GM12864 (cell line): ENCODE data around the gene BMPR2.
"Not testable (repeated sequence)": the region's sequence is repeated elsewhere in the genome, so short reads cannot be mapped to it uniquely, and the experiment has no call there.

Experiments used
- DNase-seq: peaks from one replicate; pipeline ENCODE4 v3.0.0-alpha.2; 2011; ENCODE audit warnings: low read depth
- H3K4me3 ChIP-seq: 2 replicates; pipeline ENCODE4 v1.5.1; 2011; ENCODE audit warnings: mild to moderate bottlenecking, low read depth, low read length, control low read depth
- TF ChIP-seq, protein P1 (sequence below): IDR thresholded peaks from 2 replicates; pipeline ENCODE4 v1.5.1; 2011; ENCODE audit warnings: low read depth, mild to moderate bottlenecking, moderate library complexity, low read length, control low read depth, inconsistent platforms; ENCODE audit errors: missing control alignments

BMPR2 gene

DNA sequence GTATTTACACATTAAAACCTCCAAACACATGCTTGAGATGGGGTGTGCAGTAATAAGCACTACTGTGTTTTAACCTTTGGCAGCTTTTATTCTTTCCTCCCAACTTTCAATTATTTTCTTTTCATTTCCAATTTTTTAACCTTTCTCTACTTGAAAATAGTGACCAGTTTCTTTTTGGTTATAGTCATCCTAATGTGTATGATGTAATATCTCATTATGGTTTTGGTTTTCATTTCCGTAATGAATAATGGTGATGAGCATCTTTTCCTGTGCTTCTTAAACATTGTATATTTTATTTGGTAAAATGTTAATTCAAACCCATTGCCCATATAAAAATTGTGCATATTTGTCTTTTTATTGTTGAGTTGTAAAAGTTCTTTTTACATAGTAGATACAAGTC, 103.5 kb downstream of the BMPR2 start:
- no peak for DNase-seq
- TF ChIP-seq, protein P1, sequence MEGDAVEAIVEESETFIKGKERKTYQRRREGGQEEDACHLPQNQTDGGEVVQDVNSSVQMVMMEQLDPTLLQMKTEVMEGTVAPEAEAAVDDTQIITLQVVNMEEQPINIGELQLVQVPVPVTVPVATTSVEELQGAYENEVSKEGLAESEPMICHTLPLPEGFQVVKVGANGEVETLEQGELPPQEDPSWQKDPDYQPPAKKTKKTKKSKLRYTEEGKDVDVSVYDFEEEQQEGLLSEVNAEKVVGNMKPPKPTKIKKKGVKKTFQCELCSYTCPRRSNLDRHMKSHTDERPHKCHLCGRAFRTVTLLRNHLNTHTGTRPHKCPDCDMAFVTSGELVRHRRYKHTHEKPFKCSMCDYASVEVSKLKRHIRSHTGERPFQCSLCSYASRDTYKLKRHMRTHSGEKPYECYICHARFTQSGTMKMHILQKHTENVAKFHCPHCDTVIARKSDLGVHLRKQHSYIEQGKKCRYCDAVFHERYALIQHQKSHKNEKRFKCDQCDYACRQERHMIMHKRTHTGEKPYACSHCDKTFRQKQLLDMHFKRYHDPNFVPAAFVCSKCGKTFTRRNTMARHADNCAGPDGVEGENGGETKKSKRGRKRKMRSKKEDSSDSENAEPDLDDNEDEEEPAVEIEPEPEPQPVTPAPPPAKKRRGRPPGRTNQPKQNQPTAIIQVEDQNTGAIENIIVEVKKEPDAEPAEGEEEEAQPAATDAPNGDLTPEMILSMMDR, result no peak
- no peak overlapping the region for H3K4me3 ChIP-seq

DNA sequence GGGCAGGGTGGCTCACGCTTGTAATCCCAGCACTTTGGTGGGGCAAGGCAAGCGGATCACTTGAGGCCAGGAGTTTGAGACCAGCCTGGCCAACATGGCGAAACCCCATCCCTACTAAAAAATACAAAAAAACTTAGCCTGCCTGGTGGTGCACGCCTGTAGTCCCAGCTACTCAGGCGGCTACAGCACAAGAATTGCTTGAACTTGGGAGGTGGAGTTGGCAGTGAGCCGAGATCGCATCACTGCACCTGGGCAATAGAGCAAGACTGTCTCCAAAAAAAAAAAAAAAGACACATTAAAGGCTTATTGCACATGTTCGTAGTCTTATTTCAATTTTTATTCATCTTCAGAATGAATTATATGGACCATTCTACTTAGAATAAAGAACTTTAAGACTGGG, 110.2 kb downstream of the BMPR2 start:
- TF ChIP-seq, protein P1, result no peak
- DNase-seq, result no peak
- no peak overlapping the region for H3K4me3 ChIP-seq

DNA sequence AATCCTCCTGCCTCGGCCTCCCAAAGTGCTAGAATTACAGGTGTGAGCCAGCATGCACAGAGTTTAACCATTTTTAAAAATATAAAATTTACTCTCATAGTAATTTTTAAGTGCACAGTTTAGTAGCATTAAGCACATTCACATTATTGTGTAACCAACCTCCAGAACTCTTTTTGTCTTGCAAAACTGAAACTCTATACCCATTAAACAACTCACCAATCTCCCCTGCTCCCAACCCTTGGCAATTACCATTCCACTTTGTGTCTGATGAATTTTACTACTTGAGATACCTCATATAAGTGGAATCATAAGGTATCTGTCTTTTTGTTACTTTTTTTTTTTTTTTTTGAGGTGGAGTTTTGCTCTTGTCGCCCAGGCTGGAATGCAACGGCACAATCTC, 112.5 kb downstream of the BMPR2 start:
- TF ChIP-seq, protein P1, result no peak
- H3K4me3 ChIP-seq, result no peak overlapping the region
- no peak for DNase-seq

DNA sequence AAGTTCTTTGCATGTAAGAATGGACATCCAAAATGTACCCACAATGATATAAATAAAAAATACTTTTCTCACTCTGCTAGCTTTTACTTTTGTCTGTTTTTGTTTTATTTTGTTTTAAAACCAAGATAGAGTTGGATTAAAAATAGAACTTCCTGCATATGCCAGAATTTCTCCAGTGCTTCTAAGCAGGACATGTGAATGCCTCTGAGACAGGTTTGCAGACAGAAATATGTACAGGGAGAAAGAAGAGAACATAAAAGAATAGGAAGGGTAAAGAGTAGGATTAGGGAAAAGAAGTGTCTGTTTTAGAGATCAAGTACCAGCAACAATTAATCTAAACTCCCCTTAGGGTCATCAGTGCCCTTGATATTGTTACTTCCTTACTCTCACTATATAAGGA, 114.4 kb downstream of the BMPR2 start:
- no peak for DNase-seq
- TF ChIP-seq, protein P1, result no peak
- H3K4me3 ChIP-seq, result no peak overlapping the region

DNA sequence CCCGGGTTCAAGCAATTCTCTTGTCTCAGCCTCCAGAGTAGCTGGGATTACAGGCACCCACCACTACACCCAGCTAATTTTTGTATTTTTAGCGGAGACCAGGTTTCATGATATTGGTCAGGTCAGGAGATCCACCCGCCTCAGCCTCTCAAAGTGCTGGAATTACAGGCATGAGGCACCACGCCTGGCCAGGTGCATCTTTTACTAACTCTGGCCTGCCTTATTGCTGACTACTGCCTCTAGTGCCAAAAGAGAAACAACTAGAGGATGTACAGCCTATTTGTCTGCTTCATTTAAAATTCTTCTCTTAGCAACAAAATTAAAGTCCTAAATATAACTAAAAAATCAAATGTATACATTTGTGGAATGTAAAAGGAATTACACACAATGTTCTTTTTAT, 115.4 kb downstream of the BMPR2 start:
- TF ChIP-seq, protein P1, result no peak
- DNase-seq, result no peak
- no peak overlapping the region for H3K4me3 ChIP-seq

DNA sequence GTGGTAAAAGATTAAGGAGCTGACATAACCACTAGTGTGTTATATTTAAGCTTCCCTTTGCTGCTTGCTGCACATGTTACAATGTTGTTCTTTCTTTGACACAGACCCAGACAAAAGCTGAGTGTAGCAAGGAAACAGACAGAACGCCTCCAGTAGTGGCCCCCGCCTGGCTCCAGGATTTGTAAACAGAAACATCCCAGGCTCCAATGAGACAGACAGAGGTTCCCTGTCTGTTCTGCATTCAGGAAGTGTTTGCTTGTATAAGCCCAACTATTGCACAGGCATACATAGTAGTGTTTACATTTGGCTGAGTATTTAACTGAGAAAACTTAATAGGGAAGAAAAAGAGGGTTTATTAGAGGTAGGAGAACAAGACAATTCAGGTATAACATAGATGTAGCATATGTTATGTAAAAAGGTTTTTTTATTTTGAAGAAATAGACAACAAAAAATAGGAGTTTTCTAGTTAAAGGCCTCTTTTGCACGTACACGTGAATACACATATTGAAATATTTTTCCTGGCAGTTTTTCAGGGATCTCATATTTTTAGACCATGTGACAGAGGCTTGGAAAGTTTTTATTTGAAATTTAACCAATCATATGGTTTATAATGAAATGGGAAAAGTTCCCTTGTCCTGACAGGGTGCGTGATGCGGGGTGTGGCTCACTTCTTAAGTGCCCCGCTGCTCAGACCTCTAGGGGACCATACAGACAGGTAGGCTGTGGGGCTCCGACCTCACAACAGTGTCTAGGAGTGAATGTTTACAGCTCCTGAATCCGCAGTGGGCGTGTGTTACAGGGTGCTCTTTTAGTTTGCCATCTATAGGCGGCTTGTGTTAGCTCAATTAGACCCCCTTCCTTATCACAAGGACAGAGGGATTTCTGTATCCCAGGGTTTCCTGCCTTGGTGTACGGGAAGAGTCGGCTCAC, 118.4 kb downstream of the BMPR2 start:
- DNase-seq, result no peak
- H3K4me3 ChIP-seq, result no peak overlapping the region
- TF ChIP-seq, protein P1, result no peak

DNA sequence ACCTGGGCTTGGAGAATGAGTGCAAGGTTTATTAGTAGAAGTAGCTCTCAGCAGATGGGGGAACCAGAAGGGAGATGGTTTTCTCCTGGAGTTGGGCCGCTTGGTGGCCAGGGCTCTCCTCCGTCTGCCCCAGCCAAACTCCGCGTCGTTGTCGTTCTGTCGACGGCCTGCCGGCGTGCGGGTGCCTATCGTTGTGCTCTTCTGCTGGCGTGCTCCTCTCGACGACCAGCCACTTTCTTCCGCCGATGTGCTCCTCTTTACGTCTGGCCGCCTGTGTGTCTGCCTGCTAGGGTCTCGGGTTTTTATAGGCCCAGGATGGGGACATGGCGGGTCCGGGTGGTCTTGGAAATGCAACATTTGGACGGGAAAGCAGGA, 119.1 kb downstream of the BMPR2 start:
- TF ChIP-seq, protein P1, result no peak
- DNase-seq, result no peak
- H3K4me3 ChIP-seq, result no peak overlapping the region

DNA sequence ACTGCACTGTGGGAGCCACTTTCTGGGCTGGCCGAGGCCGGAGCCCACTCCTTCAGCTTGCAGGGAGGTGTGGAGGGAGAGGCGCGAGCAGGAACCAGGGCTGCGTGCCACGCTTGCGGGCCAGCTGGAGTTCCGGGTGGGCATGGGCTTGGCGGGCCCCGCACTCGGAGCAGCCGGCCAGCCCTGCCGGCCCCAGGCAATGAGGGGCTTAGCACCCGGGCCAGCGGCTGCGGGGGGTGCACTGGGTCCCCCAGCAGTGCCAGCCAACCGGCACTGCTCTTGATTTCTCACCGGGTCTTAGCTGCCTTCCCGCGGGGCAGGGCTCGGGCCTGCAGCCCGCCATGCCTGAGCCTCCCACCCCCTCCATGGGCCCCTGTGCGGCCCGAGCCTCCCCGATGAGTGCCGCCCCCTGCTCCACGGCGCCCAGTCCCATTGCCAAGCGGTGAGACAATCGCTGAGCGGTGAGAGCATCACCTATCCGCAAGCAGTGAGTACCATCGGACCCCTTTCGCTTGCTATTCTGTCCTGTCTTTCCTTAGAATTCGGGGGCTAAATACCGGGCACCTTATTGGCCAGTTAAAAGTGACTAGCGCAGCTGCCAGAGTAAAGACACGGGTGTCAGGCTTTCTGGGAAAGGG, 120.8 kb downstream of the BMPR2 start:
- DNase-seq, H3K4me3 ChIP-seq: not testable (repeated sequence)

DNA sequence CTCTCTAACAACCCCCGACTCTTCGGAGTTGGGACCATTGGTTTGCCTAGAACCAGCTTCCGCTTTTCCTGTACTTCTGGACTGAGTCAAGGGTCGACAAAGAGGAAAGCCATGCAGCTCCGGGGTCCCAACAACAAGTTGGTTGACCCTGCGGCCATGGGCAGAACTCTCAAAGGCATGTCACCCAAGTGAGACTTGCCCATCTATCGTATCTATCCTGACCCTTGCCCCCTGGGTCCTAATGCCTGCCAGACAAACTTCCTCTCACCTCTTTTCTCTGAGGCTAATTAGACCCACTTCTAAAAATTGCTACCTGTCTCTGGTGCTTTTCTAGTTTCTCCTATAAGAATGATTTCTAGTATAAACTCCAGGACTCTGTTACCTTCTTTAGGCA, 121.3 kb downstream of the BMPR2 start:
- not testable (repeated sequence) for H3K4me3 ChIP-seq, DNase-seq

DNA sequence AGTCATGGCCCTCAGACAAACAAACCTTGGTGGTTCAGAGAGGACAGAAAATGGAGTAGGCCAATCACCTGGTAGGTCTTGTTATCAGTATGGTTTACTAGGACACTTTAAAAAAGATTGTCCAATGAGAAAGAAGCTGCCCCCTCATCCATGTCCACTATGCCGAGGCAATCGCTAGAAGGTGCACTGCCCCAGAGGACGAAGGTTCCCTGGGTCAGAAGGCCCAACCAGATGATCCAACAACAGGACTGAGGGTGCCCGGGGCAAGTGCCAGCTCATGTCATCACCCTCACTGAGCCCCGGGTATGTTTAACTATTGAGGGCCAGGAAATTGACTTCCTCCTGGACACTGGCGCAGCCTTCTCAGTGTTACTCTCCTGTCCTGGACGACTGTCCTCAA, 123.7 kb downstream of the BMPR2 start:
- not testable (repeated sequence) for DNase-seq

DNA sequence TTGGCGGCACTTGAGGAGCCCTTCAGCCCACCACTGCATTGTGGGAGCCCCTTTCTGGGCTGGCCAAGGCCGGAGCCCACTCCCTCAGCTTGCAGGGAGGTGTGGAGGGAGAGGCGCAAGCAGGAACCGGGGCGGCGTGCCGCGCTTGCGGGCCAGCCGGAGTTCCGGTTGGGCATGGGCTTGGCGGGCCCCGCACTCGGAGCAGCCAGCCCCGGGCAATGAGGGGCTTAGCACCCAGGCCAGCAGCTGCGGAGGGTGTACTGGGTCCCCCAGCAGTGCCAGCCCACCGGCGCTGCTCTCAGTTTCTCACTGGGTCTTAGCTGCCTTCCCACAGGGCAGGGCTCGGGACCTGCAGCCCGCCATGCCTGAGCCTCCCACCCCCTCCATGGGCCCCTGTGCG, 127.1 kb downstream of the BMPR2 start:
- H3K4me3 ChIP-seq, DNase-seq: not testable (repeated sequence)

More for the DNA sequence above, 123.7 kb downstream of the BMPR2 start:
- H3K4me3 ChIP-seq, result not testable (repeated sequence)
